H9 (cell line): ENCODE measurements around the gene ENOX1. TPM values are rescaled to one million over a fixed set of nuclear protein-coding genes. Genes with fewer than 3 reads are reported as not detected.

Experiments used
- DNase-seq: peaks from one replicate; pipeline ENCODE4 v3.0.0-alpha.2; 2017
- H2AFZ ChIP-seq: one replicate; pipeline ENCODE4 v1.6.1; 2013; ENCODE audit warnings: mild to moderate bottlenecking, low read length, control low read depth, moderate library complexity
- H2AK5ac ChIP-seq: 2 replicates; pipeline ENCODE4 v1.6.1; 2013; ENCODE audit warnings: low read length, control low read depth, mixed read lengths; ENCODE audit not compliant: insufficient read length
- H2BK120ac ChIP-seq: one replicate; pipeline ENCODE4 v1.6.1; 2013; ENCODE audit warnings: low read depth, mild to moderate bottlenecking, low read length, control low read depth, inconsistent platforms; ENCODE audit not compliant: poor library complexity, severe bottlenecking
- H2BK12ac ChIP-seq: 2 replicates; pipeline ENCODE4 v1.6.1; 2013; ENCODE audit warnings: low read length, control low read depth, mixed read lengths, low read depth; ENCODE audit not compliant: insufficient read length
- H2BK15ac ChIP-seq: 2 replicates; pipeline ENCODE4 v1.6.1; 2013; ENCODE audit warnings: low read depth, low read length, control low read depth
- H2BK20ac ChIP-seq: one replicate; pipeline ENCODE4 v1.6.1; 2013; ENCODE audit warnings: low read depth, mild to moderate bottlenecking, low read length, control low read depth, inconsistent platforms; ENCODE audit not compliant: poor library complexity, severe bottlenecking
- H2BK5ac ChIP-seq: 2 replicates; pipeline ENCODE4 v1.6.1; 2013; ENCODE audit warnings: low read length, control low read depth, mixed read lengths; ENCODE audit not compliant: insufficient read length
- H3K14ac ChIP-seq: 2 replicates; pipeline ENCODE4 v1.6.1; 2013; ENCODE audit warnings: low read length, control low read depth; ENCODE audit not compliant: insufficient read depth
- H3K18ac ChIP-seq: 2 replicates; pipeline ENCODE4 v1.6.1; 2013; ENCODE audit warnings: low read depth, mild to moderate bottlenecking, mixed read lengths, low read length, control low read depth; ENCODE audit not compliant: insufficient read length
- H3K23ac ChIP-seq: 2 replicates; pipeline ENCODE4 v1.6.1; 2013; ENCODE audit warnings: low read length, control low read depth, mixed read lengths, low read depth; ENCODE audit not compliant: insufficient read length
- H3K23me2 ChIP-seq: 2 replicates; pipeline ENCODE4 v1.6.1; 2013; ENCODE audit warnings: low read depth, mild to moderate bottlenecking, mixed read lengths, low read length, control low read depth; ENCODE audit not compliant: insufficient read length, poor library complexity, severe bottlenecking
- H3K27ac ChIP-seq: 2 replicates; pipeline ENCODE4 v1.5.1; 2013; ENCODE audit warnings: low read length, control low read depth, mixed read lengths, low read depth; ENCODE audit not compliant: insufficient read length
- H3K27me3 ChIP-seq: 2 replicates; pipeline ENCODE4 v1.6.1; 2013; ENCODE audit warnings: low read length, control low read depth, inconsistent platforms; ENCODE audit not compliant: insufficient read depth
- H3K4ac ChIP-seq: 2 replicates; pipeline ENCODE4 v1.6.1; 2013; ENCODE audit warnings: low read depth, mild to moderate bottlenecking, control low read depth, inconsistent platforms, low read length, moderate library complexity
- H3K4me1 ChIP-seq: 2 replicates; pipeline ENCODE4 v1.6.1; 2013; ENCODE audit warnings: low read length, control low read depth, inconsistent platforms; ENCODE audit not compliant: insufficient read depth
- H3K4me2 ChIP-seq: 2 replicates; pipeline ENCODE4 v1.6.1; 2013; ENCODE audit warnings: low read length, control low read depth, mixed read lengths; ENCODE audit not compliant: insufficient read length, insufficient read depth
- H3K56ac ChIP-seq: 2 replicates; pipeline ENCODE4 v1.6.1; 2013; ENCODE audit warnings: low read depth, mild to moderate bottlenecking, mixed read lengths, low read length, control low read depth; ENCODE audit not compliant: insufficient read length
- H3K79me1 ChIP-seq: 2 replicates; pipeline ENCODE4 v1.6.1; 2013; ENCODE audit warnings: low read depth, mild to moderate bottlenecking, moderate library complexity, low read length, control low read depth, inconsistent platforms; ENCODE audit not compliant: insufficient read depth, poor library complexity, severe bottlenecking
- H3K79me2 ChIP-seq: 2 replicates; pipeline ENCODE4 v1.6.1; 2013; ENCODE audit warnings: low read length, control low read depth, inconsistent platforms; ENCODE audit not compliant: insufficient read depth
- H3K9ac ChIP-seq: 2 replicates; pipeline ENCODE4 v1.6.1; 2013; ENCODE audit warnings: low read length, control low read depth, mixed read lengths; ENCODE audit not compliant: insufficient read length; ENCODE audit errors: extremely low read depth
- H3K9me3 ChIP-seq: one replicate; pipeline ENCODE4 v1.6.1; 2013; ENCODE audit warnings: low read depth, low read length, inconsistent platforms; ENCODE audit not compliant: control insufficient read depth
- H3T11ph ChIP-seq: one replicate; pipeline ENCODE4 v1.6.1; 2013; ENCODE audit warnings: mild to moderate bottlenecking, low read length, control low read depth, inconsistent platforms
- H4K20me1 ChIP-seq: one replicate; pipeline ENCODE4 v1.6.1; 2013; ENCODE audit not compliant: control insufficient read depth, insufficient read length, insufficient read depth
- H4K5ac ChIP-seq: 2 replicates; pipeline ENCODE4 v1.6.1; 2013; ENCODE audit warnings: low read depth, mild to moderate bottlenecking, mixed read lengths, low read length, control low read depth; ENCODE audit not compliant: insufficient read length
- H4K8ac ChIP-seq: replicated peaks from 2 replicates; pipeline ENCODE4 v1.6.1; 2013; ENCODE audit warnings: low read length, control low read depth, mixed read lengths, low read depth; ENCODE audit not compliant: insufficient read length
- H4K91ac ChIP-seq: 2 replicates; pipeline ENCODE4 v1.6.1; 2013; ENCODE audit warnings: low read depth, mild to moderate bottlenecking, moderate library complexity, mixed read lengths, low read length, control low read depth; ENCODE audit not compliant: insufficient read length
- H3K27ac Mint-ChIP-seq, 3 experiments: 2 replicates in 2 of 3; 3 replicates in 1 of 3; pipeline ENCODE4 v1.8.0; 2020 to 2021; ENCODE audit warnings: mixed read lengths in 3 of 3, mild to moderate bottlenecking in 1 of 3, moderate library complexity in 1 of 3
- H3K27me3 Mint-ChIP-seq: 2 replicates; pipeline ENCODE4 v1.8.0; 2021; ENCODE audit warnings: low read depth, mild to moderate bottlenecking, moderate library complexity, mixed read lengths
- H3K36me3 Mint-ChIP-seq, 3 experiments: 2 replicates in 2 of 3; 3 replicates in 1 of 3; pipeline ENCODE4 v1.8.0; 2020 to 2021; ENCODE audit warnings: low read depth in 3 of 3, mixed read lengths in 3 of 3; ENCODE audit not compliant: insufficient read depth in 1 of 3
- H3K4me1 Mint-ChIP-seq, 2 experiments: 2 replicates each; pipeline ENCODE4 v1.8.0; 2020; ENCODE audit warnings: mixed read lengths in 2 of 2
- H3K4me3 Mint-ChIP-seq, 2 experiments: 2 replicates in 1 of 2; 3 replicates in 1 of 2; pipeline ENCODE4 v1.8.0; 2020 to 2021; ENCODE audit warnings: mild to moderate bottlenecking in 2 of 2, mixed read lengths in 2 of 2, moderate library complexity in 1 of 2
- H3K9me3 Mint-ChIP-seq, 2 experiments: 2 replicates in 1 of 2; 3 replicates in 1 of 2; pipeline ENCODE4 v1.8.0; 2020; ENCODE audit warnings: mild to moderate bottlenecking in 2 of 2, mixed read lengths in 2 of 2, moderate library complexity in 1 of 2
- CTCF ChIP-seq: fragments of 200-600 bp; sonication (generic); conservative IDR thresholded peaks from 3 replicates; pipeline ENCODE4 v1.8.0; 2021; ENCODE audit warnings: antibody characterized with exemption, mild to moderate bottlenecking
- WGBS: extraction: QIAGEN DNeasy Blood & Tissue Kit; methylation state at CpG from one replicate; pipeline ENCODE4 v1.1.7; 2013; ENCODE audit warnings: missing lambda C conversion rate, low lambda C conversion rate, mixed read lengths; ENCODE audit not compliant: insufficient read length; ENCODE audit errors: extremely low coverage; 5-methylcytosine and 5-hydroxymethylcytosine counted together
- total RNA-seq: library from RNA; stranded (reverse); gene quantifications from 2 replicates; pipeline ENCODE4 v1.2.1, GENCODE V29; 2021

Gene ENOX1
- total RNA-seq, 1 experiment from 2014 or later = 0.24 TPM

- no peak overlapping the region for H3K56ac ChIP-seq
- Mint-ChIP-seq H3K27ac (no peak overlapping the region), H3K27me3 (no peaks in the 10 kb centered on the region), H3K4me3 (no peak overlapping the region), H3K9me3 (no peaks in the 10 kb centered on the region), H3K4me1 (peaks cover 3 to 4% of the 10 kb centered on the region in 2 experiments), H3K36me3 (no peaks in the 10 kb centered on the region)
- no peak overlapping the region for H3K4ac ChIP-seq
- no peak overlapping the region for H2BK20ac ChIP-seq
- no peak overlapping the region for H3T11ph ChIP-seq
- no peak overlapping the region for H3K9ac ChIP-seq
- TF ChIP-seq CTCF = no peak
- H3K14ac ChIP-seq = no peak overlapping the region
- no peak overlapping the region for H2BK120ac ChIP-seq
- no peak overlapping the region for H4K91ac ChIP-seq
- no peak overlapping the region for H2AFZ ChIP-seq
- no peak overlapping the region for H3K23ac ChIP-seq
- H3K27ac ChIP-seq = no peak overlapping the region
- no peak for DNase-seq
- WGBS = no CpG with 5 or more reads among the region's 4 CpGs
- no peak overlapping the region for H2BK12ac ChIP-seq
- no peaks in the 10 kb centered on the region for H3K9me3 ChIP-seq
- no peak overlapping the region for H3K18ac ChIP-seq
- no peaks in the 10 kb centered on the region for H3K79me1 ChIP-seq
- no peaks in the 10 kb centered on the region for H3K27me3 ChIP-seq
- H2AK5ac ChIP-seq = no peak overlapping the region
- no peak overlapping the region for H3K4me2 ChIP-seq
- H3K23me2 ChIP-seq = no peaks in the 10 kb centered on the region
- no peak overlapping the region for H2BK15ac ChIP-seq
- no peak overlapping the region for H4K8ac ChIP-seq
- H3K4me1 ChIP-seq = no peaks in the 10 kb centered on the region
- H4K5ac ChIP-seq = no peak overlapping the region
- H4K20me1 ChIP-seq = no peaks in the 10 kb centered on the region
- no peak overlapping the region for H2BK5ac ChIP-seq
- no peaks in the 10 kb centered on the region for H3K79me2 ChIP-seq
Observed at GRCh38 chr13:43389983-43390382, 396.8 kb downstream of the ENOX1 start.
